GM23338 (cell line): ENCODE data around the gene CCDC181. TPM values are rescaled to one million over a fixed set of nuclear protein-coding genes. Genes with fewer than 3 reads are reported as not detected.

Source experiments
- ATAC-seq: fragments of 200-7000 bp; cut with Tn5 transposase; 3 replicates; pipeline ENCODE4 v1.9.1; 2020
- DNase-seq: peaks from one replicate; pipeline ENCODE4 v3.0.0-alpha.2; 2015; ENCODE audit warnings: low spot score
- H2AFZ ChIP-seq: fragments of 200-600 bp; sonication (generic); 2 replicates; pipeline ENCODE4 v1.8.0; 2016; ENCODE audit warnings: antibody characterized with exemption, mild to moderate bottlenecking, moderate library complexity
- H3F3A ChIP-seq: fragments of 200-600 bp; sonication (generic); replicated peaks from 2 replicates; pipeline ENCODE4 v1.8.0; 2017; ENCODE audit warnings: antibody characterized with exemption, mixed run types, low read depth
- H3K27ac ChIP-seq: fragments of 200-600 bp; sonication (generic); 2 replicates; pipeline ENCODE4 v1.6.1; 2016; ENCODE audit warnings: low read depth
- H3K27me3 ChIP-seq: fragments of 200-600 bp; sonication (generic); 2 replicates; pipeline ENCODE4 v1.8.0; 2016; ENCODE audit warnings: mild to moderate bottlenecking, mixed run types, moderate library complexity; ENCODE audit not compliant: insufficient read depth
- H3K36me3 ChIP-seq: fragments of 200-600 bp; sonication (generic); 2 replicates; pipeline ENCODE4 v1.8.0; 2016; ENCODE audit warnings: mild to moderate bottlenecking; ENCODE audit not compliant: insufficient read depth
- H3K4me1 ChIP-seq: fragments of 200-600 bp; sonication (generic); 2 replicates; pipeline ENCODE4 v1.8.0; 2016; ENCODE audit warnings: mild to moderate bottlenecking, moderate library complexity; ENCODE audit not compliant: insufficient read depth
- H3K4me2 ChIP-seq: fragments of 200-600 bp; sonication (generic); 2 replicates; pipeline ENCODE4 v1.7.1; 2017; ENCODE audit warnings: mixed run types
- H3K4me3 ChIP-seq: fragments of 200-600 bp; sonication (generic); 2 replicates; pipeline ENCODE4 v1.6.1; 2016; ENCODE audit warnings: mixed run types
- H3K79me2 ChIP-seq: fragments of 200-600 bp; sonication (generic); replicated peaks from 2 replicates; pipeline ENCODE4 v1.8.0; 2017; ENCODE audit warnings: mild to moderate bottlenecking; ENCODE audit not compliant: insufficient read depth
- H3K9me2 ChIP-seq: fragments of 200-600 bp; sonication (generic); 2 replicates; pipeline ENCODE4 v1.8.0; 2017; ENCODE audit not compliant: insufficient read depth
- H4K20me1 ChIP-seq: fragments of 200-600 bp; sonication (generic); replicated peaks from 2 replicates; pipeline ENCODE4 v1.8.0; 2017; ENCODE audit warnings: mild to moderate bottlenecking; ENCODE audit not compliant: insufficient read depth
- H3K27ac Mint-ChIP-seq: 2 replicates; pipeline ENCODE4 v1.8.0; 2020; ENCODE audit warnings: inconsistent platforms, mild to moderate bottlenecking, moderate library complexity, mixed read lengths
- H3K27me3 Mint-ChIP-seq: 3 replicates; pipeline ENCODE4 v1.8.0; 2022; ENCODE audit warnings: low read depth, mild to moderate bottlenecking, moderate library complexity, mixed read lengths, inconsistent platforms; ENCODE audit not compliant: insufficient read depth, poor library complexity
- H3K36me3 Mint-ChIP-seq: 3 replicates; pipeline ENCODE4 v1.8.0; 2021; ENCODE audit warnings: low read depth, mild to moderate bottlenecking, inconsistent platforms, moderate library complexity, mixed read lengths
- H3K4me1 Mint-ChIP-seq: 3 replicates; pipeline ENCODE4 v1.8.0; 2020; ENCODE audit warnings: mild to moderate bottlenecking, inconsistent platforms, mixed read lengths
- H3K4me3 Mint-ChIP-seq: 3 replicates; pipeline ENCODE4 v1.8.0; 2021; ENCODE audit warnings: moderate library complexity, mild to moderate bottlenecking, inconsistent platforms, mixed read lengths
- H3K9me3 Mint-ChIP-seq: 3 replicates; pipeline ENCODE4 v1.8.0; 2020; ENCODE audit warnings: moderate library complexity, mild to moderate bottlenecking, inconsistent platforms, mixed read lengths
- CREB1 ChIP-seq: fragments of 250-450 bp; sonication (Bioruptor Pico); IDR thresholded peaks from 2 replicates; pipeline ENCODE4 v1.5.0; 2020; ENCODE audit warnings: low read depth, mild to moderate bottlenecking, moderate library complexity
- CTCF ChIP-seq, 2 experiments: fragments of 200-600 bp in 1 of 2; sonication (generic) in 1 of 2; conservative IDR thresholded peaks; 2 replicates each; pipeline versions ENCODE4 v1.5.1 to v1.6.1; 2016 to 2017; ENCODE audit warnings: antibody characterized with exemption in 2 of 2, low read depth in 2 of 2, mild to moderate bottlenecking in 2 of 2, moderate library complexity in 1 of 2
- ETS1 ChIP-seq: IDR thresholded peaks from 2 replicates; pipeline ENCODE4 v1.6.1; 2016; ENCODE audit warnings: antibody characterized with exemption
- EZH2 ChIP-seq: fragments of 200-600 bp; sonication (generic); IDR thresholded peaks from one replicate; pipeline ENCODE4 v1.8.0; 2017; ENCODE audit warnings: antibody characterized with exemption, mild to moderate bottlenecking, low read depth; ENCODE audit not compliant: unreplicated experiment
- JUNB ChIP-seq: IDR thresholded peaks from one replicate; pipeline ENCODE4 v1.6.1; 2016; ENCODE audit warnings: antibody characterized with exemption; ENCODE audit not compliant: unreplicated experiment
- NANOG ChIP-seq: IDR thresholded peaks from 2 replicates; pipeline ENCODE4 v1.6.1; 2016; ENCODE audit warnings: antibody characterized with exemption, borderline replicate concordance
- REST ChIP-seq: IDR thresholded peaks from one replicate; pipeline ENCODE4 v1.6.1; 2018; ENCODE audit warnings: antibody characterized with exemption; ENCODE audit not compliant: unreplicated experiment
- STAT1 ChIP-seq: IDR thresholded peaks from one replicate; pipeline ENCODE4 v1.6.1; 2016; ENCODE audit warnings: antibody characterized with exemption; ENCODE audit not compliant: unreplicated experiment
- ZNF114 ChIP-seq: fragments of 250-450 bp; sonication (Bioruptor Pico); IDR thresholded peaks from 2 replicates; pipeline ENCODE4 v1.5.0; 2020; ENCODE audit warnings: mild to moderate bottlenecking, moderate library complexity
- ZNF331 ChIP-seq: fragments of 250-450 bp; sonication (Bioruptor Pico); IDR thresholded peaks from 2 replicates; pipeline ENCODE4 v1.5.0; 2020; ENCODE audit warnings: low read depth, mild to moderate bottlenecking, moderate library complexity
- ZNF462 ChIP-seq: fragments of 250-450 bp; sonication (Bioruptor Pico); IDR thresholded peaks from 2 replicates; pipeline ENCODE4 v1.5.0; 2020; ENCODE audit warnings: mild to moderate bottlenecking, moderate library complexity
- polyA plus RNA-seq: library from polyadenylated mRNA; unstranded; fragments of >200 nt; fragmentation: Nextera tagmentation; extraction: Ambion mirVana; gene quantifications from 2 replicates; pipeline ENCODE4 v1.2.1, GENCODE V29; 2016
- total RNA-seq: library from RNA; depleted of rRNA; stranded (reverse); fragments of >200 nt; shearing (Covaris generic); gene quantifications from 2 replicates; pipeline ENCODE4 v1.2.3, GENCODE V29; 2014

Gene CCDC181
- total and polyA plus RNA-seq, 2 experiments from 2014 or later, result 3.4 to 9.0 TPM

GRCh38 chr1:169364948-169365347, 62.3 kb downstream of the CCDC181 start (continued):
- TF ChIP-seq ZNF462 (CRISPR knock-in tag) (no peak), NANOG (no peak)

- H3K4me2 ChIP-seq, result no peak overlapping the region
- Mint-ChIP-seq H3K4me1 (no peaks in the 10 kb centered on the region), H3K36me3 (peaks cover 6% of the 10 kb centered on the region; the same call in 2 of the 3 replicates), H3K27me3 (peaks cover 2% of the 10 kb centered on the region), H3K4me3 (no peak overlapping the region), H3K27ac (no peak overlapping the region), H3K9me3 (no peaks in the 10 kb centered on the region; the same call in 2 of the 3 replicates)
- H3K27ac ChIP-seq, result no peak overlapping the region
- no peak overlapping the region for H2AFZ ChIP-seq
- H3K4me1 ChIP-seq, result peaks cover 11% of the 10 kb centered on the region; the same call in 1 of the 2 replicates
- H3K27me3 ChIP-seq, result no peaks in the 10 kb centered on the region
- peaks cover 33% of the 10 kb centered on the region for H3K79me2 ChIP-seq
- no peak overlapping the region for H3K4me3 ChIP-seq
- DNase-seq (no peak), ATAC-seq (no peak)
- peaks cover 4% of the 10 kb centered on the region; the same call in 1 of the 2 replicates for H3K36me3 ChIP-seq
- no peaks in the 10 kb centered on the region for H3K9me2 ChIP-seq
- H4K20me1 ChIP-seq, result no peaks in the 10 kb centered on the region
- H3F3A ChIP-seq, result no peaks in the 10 kb centered on the region
- TF ChIP-seq ZNF331, result no peak
- no peak for TF ChIP-seq STAT1
- no peak for TF ChIP-seq REST
- TF ChIP-seq EZH2, result no peak
- no peak for TF ChIP-seq CTCF (conservative IDR thresholded peaks at IDR 0.05; ENCODE audit: low read depth in 2 of 2)
- TF ChIP-seq ETS1, result no peak
- TF ChIP-seq NANOG, result no peak
- no peak for TF ChIP-seq CREB1 (CRISPR knock-in tag)
- no peak for TF ChIP-seq JUNB
- no peak for TF ChIP-seq ZNF114 (CRISPR knock-in tag)
Measured at GRCh38 chr1:169363046-169363730, 64.1 kb downstream of the CCDC181 start.
